Esophagus squamous epithelium (tissue), 4 donors: Measurements from ENCODE around the gene ADRA2B.

ENCODE experiments used
- POLR2A ChIP-seq, 4 donors: fragments of 450-650 bp; IDR thresholded peaks; one replicate each; pipeline ENCODE4 v1.6.1; 2017; ENCODE audit warnings: antibody characterized with exemption in 4 of 4, mild to moderate bottlenecking in 4 of 4, moderate library complexity in 3 of 4
- TF ChIP-seq, protein P1 (sequence below), 6 experiments: fragments of 450-650 bp in 4 of 6; fragments of 200-600 bp in 2 of 6; sonication (generic) in 2 of 6; IDR thresholded peaks; one replicate each; pipeline ENCODE4 v1.5.1; 2016 to 2019; ENCODE audit warnings: antibody characterized with exemption in 6 of 6, mild to moderate bottlenecking in 4 of 6, moderate library complexity in 4 of 6

DNA sequence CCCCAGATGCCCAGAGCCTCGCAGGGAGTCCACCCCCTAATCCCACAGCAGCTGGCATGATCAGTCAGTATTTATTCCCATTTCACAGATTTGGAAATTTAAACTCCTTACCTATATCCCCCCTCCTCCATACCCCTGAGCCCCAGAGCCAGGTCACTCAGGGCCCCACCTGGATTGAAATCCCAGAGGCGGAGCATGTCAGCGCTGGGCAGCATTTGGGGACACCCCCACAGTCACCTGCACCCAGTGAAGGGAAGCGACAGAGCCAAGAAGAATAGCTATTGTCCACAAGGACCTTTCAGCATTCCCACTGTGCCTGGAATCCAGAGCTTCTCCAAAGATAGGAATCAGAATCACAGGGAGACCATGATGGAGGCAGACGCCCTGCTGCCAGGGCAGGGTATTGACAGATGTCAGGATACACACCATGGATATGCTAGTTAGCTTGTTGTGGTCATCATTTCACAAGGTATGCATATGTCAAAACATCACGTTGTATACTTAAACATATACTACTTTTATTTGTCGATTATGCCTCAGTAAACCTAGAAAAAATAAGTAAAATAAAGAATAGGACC, 22.9 kb upstream of the ADRA2B start:
- TF ChIP-seq, protein P1, sequence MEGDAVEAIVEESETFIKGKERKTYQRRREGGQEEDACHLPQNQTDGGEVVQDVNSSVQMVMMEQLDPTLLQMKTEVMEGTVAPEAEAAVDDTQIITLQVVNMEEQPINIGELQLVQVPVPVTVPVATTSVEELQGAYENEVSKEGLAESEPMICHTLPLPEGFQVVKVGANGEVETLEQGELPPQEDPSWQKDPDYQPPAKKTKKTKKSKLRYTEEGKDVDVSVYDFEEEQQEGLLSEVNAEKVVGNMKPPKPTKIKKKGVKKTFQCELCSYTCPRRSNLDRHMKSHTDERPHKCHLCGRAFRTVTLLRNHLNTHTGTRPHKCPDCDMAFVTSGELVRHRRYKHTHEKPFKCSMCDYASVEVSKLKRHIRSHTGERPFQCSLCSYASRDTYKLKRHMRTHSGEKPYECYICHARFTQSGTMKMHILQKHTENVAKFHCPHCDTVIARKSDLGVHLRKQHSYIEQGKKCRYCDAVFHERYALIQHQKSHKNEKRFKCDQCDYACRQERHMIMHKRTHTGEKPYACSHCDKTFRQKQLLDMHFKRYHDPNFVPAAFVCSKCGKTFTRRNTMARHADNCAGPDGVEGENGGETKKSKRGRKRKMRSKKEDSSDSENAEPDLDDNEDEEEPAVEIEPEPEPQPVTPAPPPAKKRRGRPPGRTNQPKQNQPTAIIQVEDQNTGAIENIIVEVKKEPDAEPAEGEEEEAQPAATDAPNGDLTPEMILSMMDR (IDR thresholded peaks at IDR 0.05): no peak
- TF ChIP-seq POLR2A (IDR thresholded peaks at IDR 0.05): no peak
